Lung (tissue), 12 donors: ENCODE data around the gene DIDO1. TPM values are rescaled to one million over a fixed set of nuclear protein-coding genes. Genes with fewer than 3 reads are reported as not detected.

Experiments
- ATAC-seq: fragments of 200-7000 bp; cut with Tn5 transposase; one replicate; pipeline ENCODE4 v1.9.1; 2020; ENCODE audit warnings: moderate number of reproducible peaks; ENCODE audit not compliant: insufficient read depth, low FRiP score
- DNase-seq, 3 donors: peaks; one replicate each; pipeline ENCODE4 v3.0.0-alpha.2; 2013 to 2017
- H3K27ac ChIP-seq, 2 donors: one replicate each; pipeline ENCODE4 v1.5.1; 2013; ENCODE audit warnings: mild to moderate bottlenecking in 2 of 2, moderate library complexity in 2 of 2, control low read depth in 1 of 2, inconsistent platforms in 1 of 2, low read depth in 1 of 2, low read length in 1 of 2
- H3K27me3 ChIP-seq, 3 donors: one replicate each; pipeline ENCODE4 v1.5.1; 2013; ENCODE audit warnings: low read length in 2 of 3; ENCODE audit not compliant: control insufficient read depth in 3 of 3, insufficient read depth in 3 of 3
- H3K36me3 ChIP-seq, 4 donors: one replicate each; pipeline ENCODE4 v1.5.1; 2013; ENCODE audit warnings: low read length in 4 of 4, mild to moderate bottlenecking in 1 of 4, moderate library complexity in 1 of 4; ENCODE audit not compliant: control insufficient read depth in 4 of 4, insufficient read depth in 4 of 4
- H3K4me1 ChIP-seq, 5 donors: one replicate each; pipeline ENCODE4 v1.5.1; 2013; ENCODE audit warnings: low read length in 5 of 5, mild to moderate bottlenecking in 2 of 5, moderate library complexity in 1 of 5; ENCODE audit not compliant: control insufficient read depth in 5 of 5, insufficient read depth in 5 of 5
- H3K4me3 ChIP-seq: one replicate; pipeline ENCODE4 v1.5.1; 2013; ENCODE audit warnings: mild to moderate bottlenecking, control low read depth, moderate library complexity
- H3K9ac ChIP-seq, 2 donors: one replicate each; pipeline ENCODE4 v1.5.1; 2013; ENCODE audit warnings: low read length in 2 of 2, control low read depth in 1 of 2; ENCODE audit not compliant: insufficient read depth in 1 of 2
- H3K9me3 ChIP-seq, 4 donors: one replicate each; pipeline ENCODE4 v1.5.1; 2013; ENCODE audit warnings: low read length in 3 of 4, mild to moderate bottlenecking in 1 of 4, moderate library complexity in 1 of 4; ENCODE audit not compliant: control insufficient read depth in 4 of 4, insufficient read depth in 3 of 4
- WGBS, 2 donors: extraction: QIAGEN DNeasy Blood & Tissue Kit; methylation state at CpG; one replicate each; pipeline ENCODE4 v1.1.7; 2013; 5-methylcytosine and 5-hydroxymethylcytosine counted together
- polyA plus RNA-seq, 2 donors: library from polyadenylated mRNA; stranded (reverse); fragments of 200-250 nt; gene quantifications; one replicate each; pipeline ENCODE4 v1.2.1, GENCODE V29; 2013
- total RNA-seq, 2 donors: library from RNA; depleted of rRNA in 1 of 2; stranded (reverse); fragments of >200 nt in 1 of 2; gene quantifications; one replicate each; pipeline ENCODE4 v1.2.1, GENCODE V29; 2014 to 2021
- TF ChIP-seq, protein P1 (sequence below): IDR thresholded peaks from 2 replicates; pipeline ENCODE4 v1.5.1; 2012; ENCODE audit warnings: mild to moderate bottlenecking; ENCODE audit errors: control extremely low read depth, extremely low read depth
- donor health status: control.
- donor health status: control.
- donor health status: Bipolar disorder and iron deficiency.
- donor health status: healthy.
- donor health status: DM: yes; HTN: yes; CAD: no.

Gene DIDO1
- total and polyA plus RNA-seq, 4 donors: 19.6 to 71.2 (median 35.8) TPM

DNA sequence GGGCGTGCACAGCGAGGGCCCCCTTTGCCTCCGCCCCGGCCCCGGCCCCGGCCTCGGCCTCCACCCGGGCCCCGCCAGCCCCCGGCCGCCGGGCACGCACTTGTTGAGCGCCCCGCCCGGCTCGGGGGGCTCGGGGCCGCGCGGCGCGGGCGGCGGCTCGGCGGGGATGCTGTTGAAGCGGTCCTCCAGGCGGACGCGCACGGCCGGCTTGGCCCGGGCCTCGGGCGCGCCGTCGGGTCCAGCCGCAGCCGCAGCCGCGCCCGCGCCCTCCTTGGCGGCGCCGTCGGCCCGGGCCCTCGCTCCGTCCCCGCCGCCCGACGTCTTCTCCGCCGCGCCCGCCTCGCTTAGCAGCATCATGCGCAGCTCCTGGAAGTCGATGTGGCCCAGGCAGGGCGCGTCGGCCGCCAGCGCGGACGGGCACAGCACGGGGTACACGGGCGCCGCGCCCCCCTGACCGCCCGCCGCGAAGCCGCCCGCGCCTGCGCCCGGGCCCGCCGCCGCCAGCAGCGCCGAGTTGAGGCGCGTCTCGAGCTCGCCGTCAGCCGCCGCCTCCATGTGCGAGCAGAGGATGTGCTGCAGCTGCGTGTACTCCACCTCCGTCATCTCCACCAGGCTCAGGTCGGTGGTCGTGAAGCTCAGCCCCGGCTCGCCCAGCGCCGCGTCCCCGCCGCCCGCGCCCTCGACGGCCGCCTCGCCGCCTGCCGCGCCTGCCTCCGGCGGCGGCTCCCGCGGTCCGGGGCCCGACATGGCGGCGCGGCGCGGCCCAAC, 65.2 kb downstream of the DIDO1 start:
- H3K9ac ChIP-seq: no peak overlapping the region
- peaks cover 0 to 9% (median 5%) of the 10 kb centered on the region in 4 donors for H3K36me3 ChIP-seq
- DNase-seq (peak in 2 of 3 donors; percentile 34 to 40), ATAC-seq (no peak)
- peaks cover 0 to 2% (median 0%) of the 10 kb centered on the region in 4 donors for H3K9me3 ChIP-seq
- peaks cover 0 to 11% (median 6%) of the 10 kb centered on the region in 5 donors for H3K4me1 ChIP-seq
- peak overlapping the region; percentile 71 for H3K4me3 ChIP-seq
- 1% methylated on average over 70 to 129 of the region's 129 CpGs for WGBS, 2 donors
- TF ChIP-seq, protein P1, sequence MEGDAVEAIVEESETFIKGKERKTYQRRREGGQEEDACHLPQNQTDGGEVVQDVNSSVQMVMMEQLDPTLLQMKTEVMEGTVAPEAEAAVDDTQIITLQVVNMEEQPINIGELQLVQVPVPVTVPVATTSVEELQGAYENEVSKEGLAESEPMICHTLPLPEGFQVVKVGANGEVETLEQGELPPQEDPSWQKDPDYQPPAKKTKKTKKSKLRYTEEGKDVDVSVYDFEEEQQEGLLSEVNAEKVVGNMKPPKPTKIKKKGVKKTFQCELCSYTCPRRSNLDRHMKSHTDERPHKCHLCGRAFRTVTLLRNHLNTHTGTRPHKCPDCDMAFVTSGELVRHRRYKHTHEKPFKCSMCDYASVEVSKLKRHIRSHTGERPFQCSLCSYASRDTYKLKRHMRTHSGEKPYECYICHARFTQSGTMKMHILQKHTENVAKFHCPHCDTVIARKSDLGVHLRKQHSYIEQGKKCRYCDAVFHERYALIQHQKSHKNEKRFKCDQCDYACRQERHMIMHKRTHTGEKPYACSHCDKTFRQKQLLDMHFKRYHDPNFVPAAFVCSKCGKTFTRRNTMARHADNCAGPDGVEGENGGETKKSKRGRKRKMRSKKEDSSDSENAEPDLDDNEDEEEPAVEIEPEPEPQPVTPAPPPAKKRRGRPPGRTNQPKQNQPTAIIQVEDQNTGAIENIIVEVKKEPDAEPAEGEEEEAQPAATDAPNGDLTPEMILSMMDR: no peak
- no peaks in the 10 kb centered on the region for H3K27me3 ChIP-seq
- peak overlapping the region in 1 of 2 donors; percentile 56 for H3K27ac ChIP-seq

DNA sequence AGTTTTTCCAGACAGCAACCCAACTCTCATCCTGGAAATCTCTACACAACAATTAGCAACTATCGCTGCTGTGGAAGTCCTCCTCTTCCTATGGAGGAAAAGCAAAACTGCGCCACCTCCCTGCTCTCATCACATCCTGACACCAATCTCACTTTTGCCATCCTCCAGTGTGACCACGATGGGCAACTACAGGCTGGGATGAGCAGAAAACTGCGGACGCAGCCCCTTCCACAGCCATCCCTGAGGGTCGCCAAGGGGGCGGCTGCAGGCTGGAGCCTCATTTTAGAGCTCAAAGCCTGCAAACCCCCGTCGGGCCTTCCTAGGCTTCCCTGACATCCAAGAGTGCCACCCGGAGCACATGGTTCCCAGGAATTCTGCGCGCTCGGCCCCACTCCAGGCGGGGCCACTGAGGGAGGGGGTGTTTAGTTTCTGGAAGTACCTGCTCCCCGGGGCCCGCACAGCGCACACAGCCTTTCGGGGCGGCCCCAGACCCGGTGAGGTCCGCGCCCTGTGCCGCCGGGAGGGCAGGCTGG, 65.8 kb downstream of the DIDO1 start:
- 24 to 27% methylated on average over 24 of the region's 24 CpGs for WGBS, 2 donors
- DNase-seq (peak in 2 of 3 donors; percentile 50 to 55), ATAC-seq (no peak)
- peaks cover 0 to 11% (median 6%) of the 10 kb centered on the region in 5 donors for H3K4me1 ChIP-seq
- no peak overlapping the region for H3K27ac ChIP-seq
- H3K27me3 ChIP-seq: no peaks in the 10 kb centered on the region
- TF ChIP-seq, protein P1: no peak
- H3K9ac ChIP-seq: peak overlapping the region in 1 of 2 donors; percentile 6
- H3K9me3 ChIP-seq: peaks cover 0 to 2% (median 0%) of the 10 kb centered on the region in 4 donors
- H3K4me3 ChIP-seq: peak overlapping the region; percentile 71
- peaks cover 0 to 9% (median 5%) of the 10 kb centered on the region in 4 donors for H3K36me3 ChIP-seq

DNA sequence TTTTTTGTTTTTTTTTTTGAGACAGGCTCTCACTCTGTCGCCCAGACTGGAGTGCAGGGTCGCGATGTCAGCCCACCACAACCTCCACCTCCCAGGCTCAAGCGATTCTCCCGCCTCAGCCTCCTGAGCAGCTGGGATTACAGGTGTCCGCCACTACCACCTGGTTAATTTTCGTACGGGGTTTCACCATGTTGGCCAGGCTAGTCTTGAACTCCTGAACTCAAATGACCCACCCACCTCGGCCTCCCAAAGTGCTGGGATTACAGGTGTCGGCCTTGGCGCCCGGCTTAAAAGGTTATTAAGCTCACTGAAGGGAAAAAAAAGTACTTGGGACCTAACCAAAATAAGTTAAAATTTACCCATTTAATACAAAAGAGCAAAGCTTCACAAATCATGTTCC, 66.6 kb downstream of the DIDO1 start:
- DNase-seq (no peak), ATAC-seq (no peak)
- Histone ChIP-seq H3K4me3 (no peak overlapping the region), H3K27me3 (no peaks in the 10 kb centered on the region), H3K9ac (no peak overlapping the region), H3K4me1 (peaks cover 0 to 11% (median 6%) of the 10 kb centered on the region in 5 donors), H3K9me3 (peaks cover 0 to 2% (median 0%) of the 10 kb centered on the region in 4 donors), H3K36me3 (peaks cover 0 to 9% (median 5%) of the 10 kb centered on the region in 4 donors), H3K27ac (no peak overlapping the region)
- TF ChIP-seq, protein P1: no peak
- WGBS, 2 donors: 96% methylated on average over 12 of the region's 12 CpGs
